T follicular helper cell (primary cell): ENCODE data around the gene JUN.
A peak's percentile ranks its signal among the peaks of the same experiment; 100 is the strongest.

Experiments used
- DNase-seq: peaks from one replicate; pipeline ENCODE4 v3.0.0-alpha.2; 2020; ENCODE audit warnings: low read depth

Gene JUN

DNA sequence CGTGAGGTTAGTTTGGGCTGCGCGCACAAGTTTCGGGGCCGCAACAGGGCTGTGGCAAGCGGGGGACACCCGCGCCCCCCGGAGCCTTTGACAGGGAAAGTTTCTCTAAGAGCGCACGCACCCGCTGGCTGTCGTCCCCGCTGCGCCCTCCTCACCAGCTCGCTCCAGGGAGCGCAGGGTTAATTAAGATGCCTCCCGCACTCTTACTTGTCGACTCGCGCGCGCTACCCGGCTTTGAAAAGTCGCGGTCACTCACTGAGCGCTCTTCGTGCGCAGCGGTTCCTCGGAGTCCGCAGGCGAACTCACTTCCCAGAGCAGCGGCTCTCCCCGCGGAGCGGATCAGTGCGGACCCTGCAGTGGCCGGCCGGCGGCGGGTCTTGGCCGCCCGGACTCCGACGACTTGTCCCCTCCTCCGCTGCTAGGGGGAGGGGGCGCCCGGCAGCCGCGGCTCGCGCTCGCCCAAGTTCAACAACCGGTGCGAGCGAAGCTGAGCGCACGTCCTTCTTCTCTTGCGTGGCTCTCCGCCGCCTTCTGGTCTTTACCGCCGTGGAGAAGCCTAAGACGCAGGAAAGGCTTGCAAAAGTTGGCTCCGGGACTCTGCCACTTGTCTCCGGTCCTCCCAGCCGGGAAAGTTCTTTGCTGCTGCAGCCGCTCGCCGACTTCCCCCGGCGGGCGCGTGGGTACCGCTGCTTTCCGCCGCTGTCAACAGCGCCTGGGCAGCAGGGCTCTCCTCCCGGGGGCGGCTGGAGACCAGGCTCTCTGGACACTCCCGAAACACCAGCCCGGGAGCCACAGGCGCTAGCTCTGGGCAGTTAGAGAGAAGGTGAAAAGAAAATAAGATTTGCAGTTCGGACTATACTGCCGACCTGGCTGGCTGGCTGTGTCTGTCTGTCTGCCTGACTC, 506 bp downstream of the JUN start:
- peak; percentile 18 for DNase-seq

GRCh38 chr1:58782178-58783089, 1.4 kb downstream of the JUN start:
- DNase-seq: peak; percentile 21

- DNase-seq: peak; percentile 65
Observed at GRCh38 chr1:58781541-58782177, 2.2 kb downstream of the JUN start.

DNA sequence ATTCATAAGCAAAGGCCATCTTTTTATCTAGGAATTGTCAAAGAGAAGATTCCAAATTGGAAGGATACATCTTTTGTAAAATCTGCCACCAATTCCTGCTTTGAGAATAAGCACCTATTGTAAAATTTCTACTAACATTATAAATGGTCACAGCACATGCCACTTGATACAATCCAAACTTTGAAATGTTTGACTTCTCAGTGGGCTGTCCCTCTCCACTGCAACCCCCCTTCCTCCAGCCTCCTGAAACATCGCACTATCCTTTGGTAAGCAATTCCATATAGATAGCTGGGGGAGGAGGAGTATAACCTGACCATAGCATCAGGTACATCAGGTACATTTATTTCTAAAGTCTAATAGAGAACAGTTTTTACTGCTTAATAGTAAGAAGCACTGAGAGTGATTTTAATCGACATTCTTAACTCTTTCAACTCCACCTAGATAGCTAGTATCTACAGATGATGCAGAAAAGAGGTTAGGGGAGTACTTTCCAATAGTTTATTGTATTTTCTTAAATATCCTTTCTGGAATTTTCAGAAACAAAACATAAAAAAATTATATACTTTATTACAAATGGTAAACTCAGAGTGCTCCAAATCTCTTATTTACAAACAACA, 2.9 kb downstream of the JUN start:
- DNase-seq: peak; percentile 27

- no peak for DNase-seq
Observed at GRCh38 chr1:58780411-58780810, 3.4 kb downstream of the JUN start.

- DNase-seq: no peak
Observed at GRCh38 chr1:58779801-58780382, 4.0 kb downstream of the JUN start.

DNA sequence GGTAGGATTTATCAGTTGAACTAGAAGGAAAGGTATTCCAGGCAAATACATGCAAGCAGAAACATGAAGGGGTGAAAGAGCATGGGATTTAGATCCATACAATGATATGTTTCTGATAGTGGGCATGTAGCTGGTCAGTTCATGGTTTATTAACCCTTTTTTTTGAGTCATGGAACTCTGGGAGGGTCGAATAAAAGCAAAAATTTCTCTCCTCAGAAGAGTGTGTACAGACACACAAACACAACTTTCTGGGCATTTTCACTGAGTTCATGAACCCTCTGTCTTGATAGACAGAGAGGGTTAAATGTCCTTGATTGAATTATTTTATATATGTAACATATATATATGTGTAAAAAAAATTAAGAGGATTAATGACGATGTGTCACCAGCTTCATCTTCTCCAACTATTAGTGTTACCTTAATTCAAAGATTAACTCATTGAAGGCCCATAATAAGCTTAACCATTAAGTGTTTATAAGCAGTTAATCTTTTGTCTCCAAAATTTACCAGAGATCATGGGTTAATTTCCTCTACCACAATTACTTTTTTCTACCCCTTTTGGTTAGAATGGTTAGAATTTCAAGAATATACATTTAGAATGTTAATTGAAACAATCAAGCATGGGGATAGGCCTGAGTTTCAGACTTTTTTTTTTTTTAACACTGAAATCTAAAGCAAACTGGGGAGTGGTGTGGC, 4.6 kb downstream of the JUN start:
- DNase-seq: no peak

GRCh38 chr1:58778385-58779000, 5.4 kb downstream of the JUN start:
- DNase-seq: no peak

GRCh38 chr1:58774027-58774426, 9.8 kb downstream of the JUN start:
- no peak for DNase-seq

- no peak for DNase-seq
Observed at GRCh38 chr1:58773406-58773840, 10.4 kb downstream of the JUN start.

- no peak for DNase-seq
Observed at GRCh38 chr1:58769809-58770320, 14.0 kb downstream of the JUN start.

DNA sequence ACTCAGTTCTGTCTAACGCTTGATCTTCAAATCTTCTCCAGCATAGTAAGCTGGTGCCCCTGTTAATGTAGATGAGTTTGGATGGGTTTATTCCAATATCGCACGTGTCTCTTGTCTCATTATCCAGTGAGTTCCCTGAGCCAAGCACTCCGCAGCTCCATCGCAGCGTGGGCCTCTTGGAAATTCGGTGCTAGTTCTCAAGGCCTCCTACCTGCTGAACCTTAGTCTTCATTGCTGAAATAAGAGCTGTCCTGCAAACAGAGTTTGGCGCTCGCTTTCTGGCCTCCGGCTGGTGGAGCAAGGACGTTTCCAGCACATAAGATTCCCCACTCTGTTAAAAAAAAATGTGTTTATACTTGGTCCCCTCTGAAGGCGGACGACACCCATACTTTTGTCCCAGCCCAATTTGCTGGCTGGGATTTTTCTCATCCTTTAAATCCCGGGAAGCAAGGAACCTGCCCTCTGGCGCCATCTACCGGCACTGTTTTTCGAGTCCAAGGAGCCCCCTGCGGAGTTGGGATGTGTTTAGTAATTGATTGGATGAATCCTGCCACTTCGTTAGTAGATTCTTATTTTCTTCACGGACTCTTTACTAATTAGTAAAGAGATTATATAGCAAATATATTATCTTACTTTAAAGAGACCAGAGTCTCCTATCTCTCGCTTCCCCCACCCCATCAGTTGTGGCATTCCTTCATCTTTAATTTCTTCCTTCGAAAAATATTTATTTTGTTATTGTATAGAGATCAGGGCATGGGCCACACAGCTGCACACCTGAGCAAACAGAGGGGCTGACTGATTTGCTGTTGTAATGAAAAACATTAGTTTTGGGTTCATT, 14.7 kb downstream of the JUN start:
- no peak for DNase-seq

- DNase-seq: no peak
Observed at GRCh38 chr1:58768191-58768731, 15.6 kb downstream of the JUN start.

DNA sequence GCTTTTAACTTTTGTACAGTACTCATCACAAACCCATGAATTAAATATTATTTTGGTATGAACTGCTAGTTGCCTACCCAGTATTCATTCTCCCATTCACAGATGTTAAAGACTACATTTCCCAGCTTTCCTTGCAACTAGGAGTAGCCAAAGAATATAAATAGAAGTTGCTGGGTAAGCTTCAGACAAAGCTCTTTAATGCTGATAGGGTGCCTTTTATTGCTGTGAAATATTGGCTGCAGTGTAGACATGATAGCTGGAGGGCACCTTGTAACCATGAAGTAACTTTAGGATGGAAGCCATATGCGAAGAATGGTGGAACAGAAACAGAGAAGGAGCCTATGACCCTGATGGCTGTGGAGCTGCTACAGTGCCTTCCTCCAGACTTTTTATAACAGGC, 16.7 kb downstream of the JUN start:
- DNase-seq: no peak

GRCh38 chr1:58765441-58765840, 18.4 kb downstream of the JUN start:
- DNase-seq: no peak

DNA sequence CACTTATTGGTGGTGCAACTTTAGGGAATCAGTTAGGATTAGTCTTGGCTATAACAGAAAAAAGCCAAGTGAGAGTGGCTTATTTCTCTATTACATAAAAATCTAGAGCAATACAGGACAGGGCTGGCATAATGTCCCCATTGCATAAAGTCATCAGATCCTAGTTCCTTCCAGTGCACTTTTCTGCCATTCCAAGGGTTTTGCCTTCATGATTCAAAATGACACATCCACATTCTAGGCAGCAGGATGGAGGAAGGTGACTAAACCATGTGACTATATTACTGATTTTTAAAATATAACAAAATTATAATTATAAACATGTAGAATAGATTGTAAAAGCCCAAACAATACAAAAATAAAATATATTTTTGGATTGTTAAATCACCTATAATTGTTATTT, 18.8 kb downstream of the JUN start:
- DNase-seq: no peak

GRCh38 chr1:58764294-58764978, 19.4 kb downstream of the JUN start:
- DNase-seq: no peak

GRCh38 chr1:58763214-58763613, 20.6 kb downstream of the JUN start:
- no peak for DNase-seq
